NCI-H2107 treated with DMSO at 0.1 percent for 48 hours (cell line): Measurements from ENCODE around the gene NCBP3.
"Not testable (repeated sequence)": the region's sequence is repeated elsewhere in the genome, so short reads cannot be mapped to it uniquely, and the experiment has no call there.

ENCODE experiments used
- DNase-seq: peaks from one replicate; lab custom pipeline; 2025; ENCODE audit not compliant: unreplicated experiment; lab: John Stamatoyannopoulos, UW

Gene NCBP3

DNA sequence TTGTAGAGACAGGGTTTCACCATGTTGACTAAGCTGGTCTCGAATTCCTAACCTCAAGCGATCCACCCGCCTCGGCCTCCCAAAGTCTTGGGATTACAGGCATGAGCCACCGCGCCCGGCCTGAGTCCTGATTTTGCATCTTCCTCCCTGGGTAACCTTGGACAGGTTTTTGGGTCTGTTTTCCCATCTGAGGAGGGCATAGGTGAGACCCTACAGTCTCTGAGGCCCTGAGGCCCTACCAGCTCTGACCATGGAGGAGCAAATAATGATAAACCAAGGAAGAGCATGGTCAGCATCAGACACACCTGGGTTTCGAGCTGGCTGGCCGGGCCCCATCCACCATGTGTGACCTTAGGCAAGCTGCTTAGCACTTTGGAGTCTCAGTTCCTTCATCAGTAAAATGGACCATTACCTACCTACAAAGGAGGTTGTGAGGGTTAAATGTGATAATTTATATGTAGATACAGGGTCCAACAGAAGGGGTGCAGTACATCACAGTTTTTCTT lies 1.2 kb upstream of the NCBP3 start:
- DNase-seq: no peak

DNA sequence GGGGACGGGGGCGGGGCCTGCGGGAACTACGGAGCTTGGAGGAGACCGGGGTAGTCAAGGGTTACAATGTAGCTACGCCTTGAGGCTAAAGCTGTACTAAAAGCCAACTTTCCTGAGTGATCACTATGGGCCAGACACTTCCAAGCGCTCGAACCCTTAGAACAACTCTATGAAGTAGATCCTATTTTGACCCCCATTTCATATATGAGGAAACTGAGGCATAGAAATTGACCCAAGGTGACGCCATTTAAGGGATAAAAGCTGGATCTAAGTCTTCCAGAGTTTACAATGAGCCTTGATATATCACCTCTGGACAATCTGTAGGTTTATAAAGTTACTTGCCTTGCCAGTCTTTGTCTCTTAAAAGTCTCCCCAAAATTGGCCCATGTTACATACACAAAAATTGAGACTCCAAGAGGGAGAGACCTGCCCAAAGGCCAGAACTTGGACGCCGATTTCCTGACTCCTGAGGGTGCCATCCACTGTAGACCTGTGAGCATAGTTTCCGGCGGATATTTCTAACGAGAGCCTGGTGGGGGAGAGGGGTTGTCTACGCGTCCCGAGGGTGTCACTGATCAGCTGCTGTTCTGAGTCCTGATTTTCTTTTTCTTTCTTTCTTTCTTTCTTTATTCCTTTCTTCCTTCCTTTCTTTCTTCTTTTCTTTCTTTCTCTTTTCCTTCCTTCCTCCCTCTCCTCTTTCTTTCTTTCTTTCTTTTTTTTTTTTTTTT lies 555 bp upstream of the NCBP3 start:
- no peak for DNase-seq

DNA sequence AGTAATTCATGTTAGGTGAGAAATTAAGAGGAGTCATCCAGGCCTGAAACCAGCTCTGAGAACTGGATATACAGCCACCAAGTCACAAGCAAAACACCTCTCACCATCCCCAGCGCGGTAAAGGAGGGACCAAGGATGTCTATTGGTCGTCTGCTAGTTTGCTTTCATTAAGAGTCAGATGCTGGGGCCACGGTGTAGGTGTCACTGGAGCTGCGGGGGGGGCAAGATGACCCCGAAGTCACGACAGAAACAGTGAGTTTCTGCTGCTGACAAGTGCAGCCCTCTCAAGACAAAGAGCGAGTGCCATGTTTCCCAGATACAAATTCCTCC lies 790 bp downstream of the NCBP3 start:
- DNase-seq: no peak

DNA sequence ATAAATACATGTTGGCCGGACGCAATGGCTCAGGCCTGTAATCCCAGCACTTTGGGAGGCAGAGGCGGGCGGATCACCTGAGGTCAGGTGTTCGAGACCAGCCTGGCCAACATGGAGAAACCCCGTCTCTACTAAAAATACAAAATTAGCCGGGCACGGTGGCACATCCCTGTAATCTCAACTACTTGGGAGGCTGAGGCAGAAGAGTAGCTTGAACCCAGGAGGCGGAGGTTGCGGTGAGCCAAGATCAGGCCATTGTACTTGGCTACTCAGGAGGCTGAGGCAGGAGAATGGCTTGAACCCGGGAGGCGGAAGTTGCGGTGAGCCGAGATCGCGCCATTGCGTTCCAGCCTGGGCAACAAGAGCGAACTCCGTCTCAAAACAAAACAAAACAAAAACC lies 1.5 kb downstream of the NCBP3 start:
- DNase-seq: not testable (repeated sequence)

DNA sequence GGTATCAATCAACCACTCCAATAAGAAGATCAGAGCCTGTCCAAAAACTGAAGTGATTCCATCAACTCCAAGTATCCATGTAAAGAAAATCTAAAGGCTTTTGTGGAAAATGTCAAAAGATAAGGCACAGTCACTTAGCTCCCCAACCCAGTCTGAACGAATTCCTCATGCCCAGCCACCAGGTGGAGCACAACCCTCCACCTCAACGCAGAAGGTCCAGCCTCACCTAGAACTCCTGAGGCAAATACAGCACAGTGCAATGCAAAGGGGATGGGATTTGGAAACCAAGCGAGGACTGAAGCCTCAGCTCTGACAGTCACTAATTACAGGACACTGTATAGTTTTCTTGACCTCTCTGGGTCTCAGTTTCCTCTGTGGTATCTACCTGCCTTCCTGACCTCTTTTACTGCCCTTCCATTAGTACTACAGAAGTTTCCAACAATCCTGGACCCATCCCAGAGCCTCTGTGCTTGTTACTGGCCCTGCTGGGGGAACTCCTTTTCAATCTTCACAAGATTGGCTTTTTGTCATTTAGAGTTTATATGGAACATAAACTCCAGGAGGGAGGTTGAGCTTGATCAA lies 2.0 kb downstream of the NCBP3 start:
- DNase-seq: peak; percentile 18

DNA sequence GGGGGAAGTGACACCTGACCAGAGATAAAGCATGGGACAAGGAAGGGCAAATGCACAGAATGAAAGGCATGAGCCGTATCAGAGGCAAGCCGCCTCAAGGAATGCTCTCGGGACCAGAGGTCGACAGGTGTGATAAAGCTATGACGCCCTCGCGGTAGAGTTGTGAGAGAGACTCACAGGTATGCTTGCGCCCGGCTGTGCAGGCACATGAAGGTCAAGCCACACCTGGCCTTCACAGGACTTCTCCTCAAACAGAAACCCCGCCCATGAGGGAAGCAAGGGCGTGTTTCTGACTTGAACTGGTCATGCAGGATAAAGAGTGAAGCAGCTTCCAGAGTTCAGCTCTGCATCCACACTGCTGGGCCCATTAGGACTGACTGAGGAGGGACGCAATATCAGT lies 7.8 kb downstream of the NCBP3 start:
- DNase-seq: no peak

DNA sequence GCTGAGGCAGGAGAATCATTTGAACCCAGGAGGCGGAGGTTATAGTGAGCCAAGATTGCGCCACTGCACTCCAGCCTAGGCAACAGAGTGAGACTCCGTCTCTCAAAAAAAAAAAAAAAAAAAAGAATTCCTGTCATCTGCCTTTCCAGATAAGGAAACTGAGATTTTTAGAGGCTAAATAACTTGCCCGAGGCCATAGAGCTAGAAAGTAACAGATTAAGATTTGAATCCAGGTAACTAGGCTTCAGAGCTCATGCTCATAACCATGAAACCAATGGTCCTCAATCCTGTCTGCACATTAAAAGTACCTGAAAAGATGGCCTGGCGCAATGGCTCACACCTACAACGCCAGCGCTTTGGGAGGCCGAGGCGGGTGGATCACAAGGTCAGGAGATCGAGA lies 9.5 kb downstream of the NCBP3 start:
- DNase-seq: no peak

DNA sequence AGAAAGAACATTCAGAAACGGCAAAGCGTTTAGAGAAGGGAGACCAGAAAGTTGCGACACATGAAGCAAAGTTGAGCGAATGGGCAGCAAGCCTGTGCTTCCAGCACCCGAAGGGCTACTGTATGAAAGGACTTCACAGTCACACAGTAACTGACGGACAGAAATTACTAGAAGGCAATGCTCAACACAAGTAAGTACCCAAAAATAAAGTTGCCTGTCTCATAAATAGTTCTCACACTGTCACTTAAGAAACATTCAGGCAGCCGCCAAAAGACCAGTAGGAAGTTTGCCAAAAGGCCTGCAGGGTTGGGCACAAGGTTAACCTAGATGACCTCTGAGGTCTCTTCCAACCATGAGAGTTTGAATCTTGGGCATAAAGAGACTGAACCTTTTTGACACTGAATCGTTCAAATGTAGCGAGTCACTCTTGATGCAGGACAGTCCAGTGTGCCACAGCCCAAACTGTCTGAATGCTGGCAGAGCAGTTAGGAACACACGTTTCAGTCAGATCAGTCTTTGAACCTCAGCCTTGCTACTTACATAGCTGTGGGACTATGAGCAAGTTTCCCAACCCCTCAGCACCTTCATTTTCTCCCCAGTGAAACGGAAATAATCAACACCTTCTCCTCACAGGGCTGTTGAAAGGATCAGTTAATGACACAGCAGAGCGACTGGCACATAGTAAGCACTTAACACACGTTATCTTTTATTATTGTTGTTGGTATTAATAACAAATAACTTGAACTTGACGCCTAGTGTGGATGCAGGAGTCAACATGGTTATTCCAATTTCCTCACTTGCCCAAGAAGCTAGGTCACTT lies 10.4 kb downstream of the NCBP3 start:
- no peak for DNase-seq

DNA sequence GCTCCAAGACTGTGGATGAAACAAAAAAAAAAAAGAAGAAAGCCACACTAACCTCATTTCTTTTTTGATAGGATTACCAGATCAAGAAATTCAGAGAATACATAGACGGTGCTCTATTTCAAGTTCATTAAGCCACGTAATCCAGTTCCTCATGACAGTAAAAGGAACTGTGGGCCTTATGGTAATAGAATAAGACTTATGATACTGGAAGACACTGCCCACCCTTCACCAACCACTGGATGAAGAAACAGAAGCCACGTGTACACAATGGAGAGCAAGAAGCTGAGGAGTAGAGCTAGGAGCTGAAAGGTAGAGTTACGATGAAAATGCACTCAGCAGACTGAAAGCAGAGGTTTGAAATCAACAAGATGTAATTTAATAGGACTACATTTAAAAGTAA lies 11.2 kb downstream of the NCBP3 start:
- DNase-seq: no peak

DNA sequence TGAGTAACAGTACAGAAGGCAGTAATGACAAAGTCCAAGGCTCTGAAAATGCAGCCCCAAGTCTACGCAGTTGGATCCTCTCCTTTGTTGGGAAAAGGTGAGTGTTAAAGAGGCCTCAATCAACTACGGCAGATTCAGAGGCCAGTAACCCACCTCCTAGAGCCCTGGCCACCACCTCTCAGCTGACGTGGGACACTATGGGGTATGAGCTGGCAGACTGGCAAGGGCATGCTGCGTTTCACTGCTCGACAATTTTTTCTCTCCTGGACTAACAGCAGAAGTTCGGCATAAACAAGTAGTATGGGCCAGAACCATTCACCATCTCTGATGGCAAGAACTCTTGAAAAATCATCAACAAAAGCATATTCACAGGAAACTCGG lies 17.2 kb downstream of the NCBP3 start:
- DNase-seq: no peak

DNA sequence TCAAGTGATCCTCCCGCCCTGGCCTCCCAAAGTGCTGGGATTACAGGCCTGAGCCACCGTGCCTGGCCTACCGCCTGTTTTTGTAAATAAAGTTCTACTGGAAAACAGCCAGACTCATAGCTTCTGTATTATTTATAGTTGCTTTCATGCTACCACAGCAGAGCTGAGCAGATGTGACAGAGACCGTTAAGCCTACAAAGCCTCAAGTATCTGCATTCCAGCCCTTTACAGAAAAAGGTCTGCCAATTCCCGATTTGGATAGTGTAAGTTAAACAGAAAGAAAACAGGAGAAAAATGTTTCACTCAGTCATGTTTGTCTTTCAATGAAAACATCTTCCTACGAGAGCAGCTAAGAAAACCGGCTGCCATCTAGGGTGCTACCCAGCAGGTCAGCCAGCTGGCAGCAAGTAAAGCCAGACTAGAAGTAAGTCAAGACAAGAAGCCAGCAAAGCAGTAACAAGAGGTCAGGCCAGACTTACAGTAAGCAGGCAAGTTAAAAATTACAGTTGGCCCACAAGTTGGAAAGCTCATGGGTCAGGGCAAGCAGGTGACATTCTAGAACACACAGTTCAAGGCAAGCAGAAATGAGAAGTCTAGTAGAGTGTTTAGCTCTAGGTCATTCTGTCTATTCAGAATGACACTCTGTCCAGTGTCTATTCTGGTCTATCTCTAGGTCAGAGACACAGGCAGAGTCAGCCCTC lies 17.7 kb downstream of the NCBP3 start:
- DNase-seq: no peak

DNA sequence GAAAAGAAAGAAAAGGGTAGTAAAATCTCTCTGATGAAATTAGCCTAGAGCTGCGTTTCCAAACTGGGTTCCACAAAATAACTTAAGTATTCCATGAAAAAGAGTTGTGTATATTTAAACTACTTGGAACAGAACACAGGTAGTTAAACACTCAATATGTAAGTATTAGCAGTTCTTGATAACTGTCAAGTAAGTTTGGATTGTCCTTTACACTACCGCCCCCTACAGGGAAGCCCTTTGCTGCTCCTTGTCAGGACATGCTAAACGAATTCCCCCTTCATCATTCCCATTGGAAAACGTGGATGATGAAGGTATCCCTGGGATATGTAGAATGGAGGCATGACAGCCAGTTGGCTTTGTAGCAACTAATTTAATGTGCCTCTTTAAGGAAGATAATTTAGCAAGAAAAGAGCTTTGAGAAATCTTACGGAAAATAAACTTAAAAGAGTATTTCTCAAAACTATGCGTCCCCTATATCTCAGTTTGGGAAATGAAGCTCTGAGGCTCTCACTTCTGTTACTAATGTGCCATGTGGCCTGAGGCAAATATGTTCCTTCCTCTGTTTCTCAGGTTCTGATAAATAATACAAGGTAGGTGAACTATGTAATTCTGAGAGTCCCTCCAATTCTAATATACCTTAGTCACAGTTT lies 18.8 kb downstream of the NCBP3 start:
- no peak for DNase-seq

DNA sequence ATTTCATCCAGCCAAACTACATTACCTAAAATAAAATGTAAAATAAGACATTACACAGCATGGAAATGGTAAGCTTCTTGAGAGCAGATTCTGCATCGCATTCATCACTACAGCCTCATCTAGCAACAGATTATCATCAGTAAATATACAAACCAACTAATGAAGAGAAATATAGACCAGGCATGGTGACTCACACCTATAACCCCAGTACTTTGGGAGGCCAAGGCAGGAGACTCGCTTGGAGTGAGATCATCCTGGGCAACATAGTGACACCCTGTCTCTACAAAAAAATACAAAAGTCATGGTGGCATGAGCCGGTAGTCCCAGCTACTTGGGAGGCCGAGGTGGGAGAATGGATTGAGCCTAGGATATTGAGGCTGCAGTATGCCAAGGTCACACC lies 19.9 kb downstream of the NCBP3 start:
- DNase-seq: no peak

DNA sequence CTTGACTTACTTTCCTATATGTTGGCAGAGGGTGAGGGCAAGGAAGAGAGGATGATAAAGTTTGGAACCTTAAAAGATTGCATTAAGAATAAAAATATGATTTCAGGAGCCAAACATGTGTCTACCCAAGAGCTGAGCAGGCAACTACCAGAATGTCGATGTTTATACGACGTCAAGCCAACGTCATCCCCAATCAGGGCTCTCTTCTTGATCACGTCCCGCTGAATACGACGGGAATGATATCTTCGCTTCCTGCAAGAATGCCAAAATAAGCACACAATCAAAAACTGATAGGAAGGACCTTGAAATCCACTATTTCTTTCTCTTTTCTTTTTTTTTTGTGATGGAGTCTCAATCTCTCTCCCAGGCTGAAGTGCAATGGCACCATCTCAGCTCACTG lies 24.9 kb downstream of the NCBP3 start:
- no peak for DNase-seq

DNA sequence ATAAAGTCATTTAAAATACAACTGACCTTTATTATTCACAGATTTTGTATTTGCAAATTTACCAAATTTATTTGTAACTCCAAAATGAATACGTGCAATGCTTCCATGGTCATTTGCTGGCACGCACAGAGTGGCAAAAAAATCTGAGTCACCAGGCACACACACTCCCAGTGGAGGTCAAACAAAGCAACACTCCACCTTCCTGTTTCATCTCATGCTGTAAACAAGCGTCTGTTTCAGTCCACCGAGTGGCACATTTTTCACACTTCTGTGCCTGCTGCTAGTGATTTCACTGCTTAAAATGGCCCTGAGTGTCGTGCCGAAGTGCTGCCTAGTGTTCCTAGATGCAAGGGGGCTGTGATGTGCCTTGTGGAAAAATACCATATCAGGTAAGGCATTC lies 27.3 kb downstream of the NCBP3 start:
- no peak for DNase-seq

DNA sequence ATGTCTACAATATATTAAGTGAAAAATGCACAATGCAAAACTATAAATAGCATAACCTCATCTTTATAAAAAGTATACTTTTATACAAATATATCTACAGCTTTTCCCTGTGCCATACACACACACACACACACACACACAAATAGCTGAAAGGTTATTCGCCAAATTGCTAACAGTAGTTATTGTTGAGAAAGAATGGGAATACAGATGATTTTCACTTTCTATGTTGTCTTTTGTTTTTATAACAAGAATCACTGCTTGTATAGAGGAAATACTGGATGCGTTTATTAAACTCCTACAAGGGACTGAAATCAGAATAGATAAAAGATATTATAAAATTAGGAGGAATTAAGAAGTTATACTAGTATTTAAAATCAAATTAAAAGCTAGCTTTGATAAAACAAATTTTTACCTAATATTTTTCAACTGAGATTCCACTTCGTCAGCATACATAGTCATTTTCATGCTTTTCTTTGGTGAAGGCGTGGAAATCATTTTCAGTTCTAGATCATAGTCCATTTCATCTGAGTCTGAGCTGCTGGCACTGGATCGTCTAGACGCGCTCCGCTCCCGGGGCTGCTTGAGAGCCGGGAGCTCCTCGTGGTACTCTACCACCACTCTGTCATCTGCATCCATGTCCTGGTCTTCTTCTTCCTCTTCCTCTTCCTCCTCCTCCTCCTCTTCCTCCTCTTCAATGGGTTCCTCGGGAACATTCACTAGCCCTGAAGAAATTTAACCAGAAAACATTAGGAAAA lies 28.0 kb downstream of the NCBP3 start:
- DNase-seq: no peak

DNA sequence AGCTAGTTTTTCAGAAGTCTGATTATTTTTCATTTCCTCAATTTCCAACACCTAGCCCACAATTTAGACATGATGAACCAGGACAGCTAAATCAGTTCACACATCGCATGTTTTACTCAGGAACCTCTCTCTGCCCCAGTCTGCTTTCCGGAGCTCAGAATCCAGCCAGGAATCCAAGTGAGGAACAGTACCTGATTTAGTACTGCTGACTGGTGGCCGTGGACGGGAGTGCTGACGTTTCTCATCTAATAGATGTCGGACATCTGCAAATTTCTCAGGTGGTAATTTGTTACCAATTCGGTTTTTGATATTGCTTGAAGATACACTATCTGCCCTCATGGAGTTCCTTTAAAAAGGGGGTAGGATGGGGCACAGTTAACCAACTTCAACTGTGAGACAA lies 30.1 kb downstream of the NCBP3 start:
- no peak for DNase-seq

DNA sequence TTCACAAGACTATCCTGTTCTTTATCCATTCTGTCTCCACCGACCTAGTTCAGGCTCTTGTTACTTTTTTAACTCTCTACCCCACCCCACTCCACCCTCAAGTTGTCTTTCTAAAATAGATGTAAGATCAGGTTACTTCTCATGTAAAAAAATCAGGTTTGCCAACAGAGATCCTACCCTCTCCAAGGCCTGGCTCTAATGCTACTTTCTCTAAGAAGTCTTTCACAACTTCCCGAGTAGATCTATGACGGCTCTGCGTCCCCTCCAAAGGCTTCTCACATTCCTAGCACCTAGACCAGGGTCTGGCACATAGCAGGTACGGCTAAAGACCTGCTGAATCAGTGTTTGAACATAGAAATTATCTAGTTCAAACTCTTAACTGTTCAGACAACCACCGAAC lies 30.9 kb downstream of the NCBP3 start:
- DNase-seq: no peak

DNA sequence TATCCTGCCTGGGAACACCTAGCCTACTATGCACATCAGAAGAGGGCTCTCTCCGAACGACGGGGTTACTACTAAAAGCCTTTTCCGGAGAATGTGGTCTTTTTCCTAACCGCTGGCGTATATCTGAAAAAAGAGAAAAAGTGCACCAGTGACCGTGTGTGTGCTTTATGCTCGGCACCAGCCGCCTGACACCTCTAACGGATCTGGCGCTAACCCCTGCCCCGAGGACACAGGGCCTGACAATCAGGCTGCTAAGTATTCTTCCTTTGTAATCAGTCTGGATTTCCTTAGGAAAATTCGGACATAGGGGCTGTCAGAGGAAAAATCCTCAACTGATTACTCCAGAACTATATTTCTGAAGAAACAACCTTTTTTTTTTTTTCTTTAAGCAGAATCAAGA lies 31.7 kb downstream of the NCBP3 start:
- no peak for DNase-seq

DNA sequence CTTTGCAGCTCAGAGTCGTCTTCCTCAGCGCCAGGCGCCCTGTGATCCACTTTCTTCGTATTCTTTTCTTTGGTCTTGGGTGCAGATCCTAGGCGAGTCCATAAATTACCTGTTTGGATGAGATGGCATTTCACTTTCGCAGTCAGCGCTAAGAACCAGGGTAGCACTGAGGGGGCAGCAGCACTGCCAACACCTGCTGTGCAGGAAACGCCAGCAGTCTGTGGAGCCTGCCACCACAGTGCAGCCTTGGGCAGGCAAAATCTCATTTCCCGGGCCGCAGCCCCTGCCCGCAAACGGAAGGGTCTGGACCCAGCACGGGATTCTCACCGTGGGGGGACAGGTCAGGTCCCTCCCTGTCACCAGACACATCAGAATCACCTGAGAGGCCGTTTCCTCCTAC lies 32.9 kb downstream of the NCBP3 start:
- no peak for DNase-seq
